Measurements from ENCODE around the gene POU2F3. TPM values are rescaled to one million over a fixed set of nuclear protein-coding genes. Genes with fewer than 3 reads are reported as not detected.

The POU2F3 gene
- polyA plus RNA-seq (2013, experiment 1 of 2) = 0.51 TPM
- polyA plus RNA-seq (2013, experiment 2 of 2) = 0.57 TPM

- Histone ChIP-seq H3K79me2 (ENCODE audit: control insufficient read depth, insufficient read depth, low read length) (no peaks in the 10 kb centered on the region), H3K27ac (ENCODE audit: low read depth, low read length) (no peak within 1 kb of the TSS), H3K56ac (ENCODE audit: low read length) (peak within 1 kb of the TSS; percentile 61), H3K23ac (ENCODE audit: low read length) (no peak within 1 kb of the TSS), H3K4me1 (ENCODE audit: control insufficient read depth, low read depth, low read length) (no peaks in the 10 kb centered on the region), H2BK15ac (replicated peaks; ENCODE audit: low read depth) (no peak within 1 kb of the TSS), H2BK120ac (ENCODE audit: low read depth, low read length) (no peak within 1 kb of the TSS), H3K79me1 (ENCODE audit: low read length) (no peaks in the 10 kb centered on the region), H4K5ac (ENCODE audit: low read length) (no peak within 1 kb of the TSS), H4K8ac (ENCODE audit: low read depth, low read length) (no peak within 1 kb of the TSS), H3K4ac (ENCODE audit: low read depth, low read length) (no peak within 1 kb of the TSS), H3K9ac (ENCODE audit: low read length) (no peak within 1 kb of the TSS), H2BK5ac (ENCODE audit: low read length) (no peak within 1 kb of the TSS), H3K27me3 (ENCODE audit: insufficient read depth, low read length, poor library complexity) (no peaks in the 10 kb centered on the region), H3K36me3 (ENCODE audit: control insufficient read depth, insufficient read depth, low read length) (no peaks in the 10 kb centered on the region), H3K4me3 (ENCODE audit: low read length) (no peak within 1 kb of the TSS), H3K4me2 (ENCODE audit: low read length) (peak within 1 kb of the TSS; percentile 57), H3K18ac (ENCODE audit: low read length) (no peak within 1 kb of the TSS), H2AK5ac (ENCODE audit: low read length) (no peak within 1 kb of the TSS)
- DNase-seq = peak; percentile 56
- no CpG with 5 or more reads among the region's 66 CpGs for WGBS (ENCODE audit: extremely low coverage, insufficient coverage, low lambda C conversion rate)
Observed at GRCh38 chr11:120239713-120240640, at the start of gene POU2F3. Gene POU2F3 (plus strand): TSS chr11:120240140. CDS start chr11:120240344, 204 bp downstream.

GRCh38 chr11:120191058-120191457 lies 48.9 kb upstream of the POU2F3 start:
- H3K79me2 ChIP-seq (ENCODE audit: control insufficient read depth, insufficient read depth, low read length) = no peaks in the 10 kb centered on the region
- WGBS (ENCODE audit: extremely low coverage, insufficient coverage, low lambda C conversion rate) = no CpG with 5 or more reads among the region's 4 CpGs

GRCh38 chr11:120192831-120193625 lies 46.9 kb upstream of the POU2F3 start:
- Histone ChIP-seq H3K4me3 (ENCODE audit: low read length) (no peak overlapping the region), H2AK5ac (ENCODE audit: low read length) (no peak overlapping the region), H3K9ac (ENCODE audit: low read length) (no peak overlapping the region), H3K79me2 (ENCODE audit: control insufficient read depth, insufficient read depth, low read length) (no peaks in the 10 kb centered on the region), H3K18ac (ENCODE audit: low read length) (no peak overlapping the region), H3K36me3 (ENCODE audit: control insufficient read depth, insufficient read depth, low read length) (no peaks in the 10 kb centered on the region), H2BK15ac (replicated peaks; ENCODE audit: low read depth) (no peak overlapping the region), H3K79me1 (ENCODE audit: low read length) (no peaks in the 10 kb centered on the region), H4K5ac (ENCODE audit: low read length) (no peak overlapping the region), H3K56ac (ENCODE audit: low read length) (no peak overlapping the region), H3K27me3 (ENCODE audit: insufficient read depth, low read length, poor library complexity) (no peaks in the 10 kb centered on the region), H3K23ac (ENCODE audit: low read length) (no peak overlapping the region), H3K4ac (ENCODE audit: low read depth, low read length) (no peak overlapping the region), H3K4me1 (ENCODE audit: control insufficient read depth, low read depth, low read length) (peaks cover 8% of the 10 kb centered on the region), H4K8ac (ENCODE audit: low read depth, low read length) (no peak overlapping the region), H3K27ac (ENCODE audit: low read depth, low read length) (no peak overlapping the region), H3K4me2 (ENCODE audit: low read length) (no peak overlapping the region), H2BK120ac (ENCODE audit: low read depth, low read length) (no peak overlapping the region), H2BK5ac (ENCODE audit: low read length) (no peak overlapping the region)
- no peak for DNase-seq
- no CpG with 5 or more reads among the region's 15 CpGs for whole genome bisulfite sequencing (ENCODE audit: extremely low coverage, insufficient coverage, low lambda C conversion rate)

More at GRCh38 chr11:120191058-120191457, 48.9 kb upstream of the POU2F3 start:
- Histone ChIP-seq H2BK5ac (ENCODE audit: low read length) (no peak overlapping the region), H3K4me3 (ENCODE audit: low read length) (no peak overlapping the region), H3K23ac (ENCODE audit: low read length) (no peak overlapping the region), H2AK5ac (ENCODE audit: low read length) (no peak overlapping the region), H2BK15ac (replicated peaks; ENCODE audit: low read depth) (no peak overlapping the region), H3K79me1 (ENCODE audit: low read length) (no peaks in the 10 kb centered on the region), H3K36me3 (ENCODE audit: control insufficient read depth, insufficient read depth, low read length) (no peaks in the 10 kb centered on the region), H3K18ac (ENCODE audit: low read length) (no peak overlapping the region), H3K4me1 (ENCODE audit: control insufficient read depth, low read depth, low read length) (no peaks in the 10 kb centered on the region), H2BK120ac (ENCODE audit: low read depth, low read length) (no peak overlapping the region), H3K56ac (ENCODE audit: low read length) (no peak overlapping the region), H4K8ac (ENCODE audit: low read depth, low read length) (no peak overlapping the region), H3K27me3 (ENCODE audit: insufficient read depth, low read length, poor library complexity) (no peaks in the 10 kb centered on the region), H3K4me2 (ENCODE audit: low read length) (no peak overlapping the region), H3K27ac (ENCODE audit: low read depth, low read length) (no peak overlapping the region), H3K9ac (ENCODE audit: low read length) (no peak overlapping the region), H4K5ac (ENCODE audit: low read length) (no peak overlapping the region), H3K4ac (ENCODE audit: low read depth, low read length) (no peak overlapping the region)
- DNase-seq = peak; percentile 55

GRCh38 chr11:120194166-120194565 lies 45.8 kb upstream of the POU2F3 start:
- no peak overlapping the region for H4K8ac ChIP-seq (ENCODE audit: low read depth, low read length)
- no peaks in the 10 kb centered on the region for H3K27me3 ChIP-seq (ENCODE audit: insufficient read depth, low read length, poor library complexity)

GRCh38 chr11:120195601-120196320 lies 44.2 kb upstream of the POU2F3 start:
- H3K23ac ChIP-seq (ENCODE audit: low read length) = no peak overlapping the region

More at GRCh38 chr11:120194166-120194565, 45.8 kb upstream of the POU2F3 start:
- Histone ChIP-seq H3K4me3 (ENCODE audit: low read length) (no peak overlapping the region), H3K79me2 (ENCODE audit: control insufficient read depth, insufficient read depth, low read length) (no peaks in the 10 kb centered on the region), H3K9ac (ENCODE audit: low read length) (no peak overlapping the region), H3K36me3 (ENCODE audit: control insufficient read depth, insufficient read depth, low read length) (no peaks in the 10 kb centered on the region), H2BK15ac (replicated peaks; ENCODE audit: low read depth) (no peak overlapping the region), H3K4me2 (ENCODE audit: low read length) (no peak overlapping the region), H2BK120ac (ENCODE audit: low read depth, low read length) (no peak overlapping the region), H3K27ac (ENCODE audit: low read depth, low read length) (no peak overlapping the region), H3K18ac (ENCODE audit: low read length) (no peak overlapping the region), H4K5ac (ENCODE audit: low read length) (no peak overlapping the region), H3K79me1 (ENCODE audit: low read length) (no peaks in the 10 kb centered on the region), H2BK5ac (ENCODE audit: low read length) (no peak overlapping the region), H3K56ac (ENCODE audit: low read length) (no peak overlapping the region), H3K23ac (ENCODE audit: low read length) (no peak overlapping the region), H2AK5ac (ENCODE audit: low read length) (no peak overlapping the region), H3K4ac (ENCODE audit: low read depth, low read length) (no peak overlapping the region), H3K4me1 (ENCODE audit: control insufficient read depth, low read depth, low read length) (peaks cover 8% of the 10 kb centered on the region)
- WGBS (ENCODE audit: extremely low coverage, insufficient coverage, low lambda C conversion rate) = no CpG with 5 or more reads among the region's 4 CpGs
- no peak for DNase-seq

More at GRCh38 chr11:120195601-120196320, 44.2 kb upstream of the POU2F3 start:
- Histone ChIP-seq H3K36me3 (ENCODE audit: control insufficient read depth, insufficient read depth, low read length) (no peaks in the 10 kb centered on the region), H3K79me2 (ENCODE audit: control insufficient read depth, insufficient read depth, low read length) (no peaks in the 10 kb centered on the region), H3K18ac (ENCODE audit: low read length) (no peak overlapping the region), H2BK5ac (ENCODE audit: low read length) (no peak overlapping the region), H3K4me1 (ENCODE audit: control insufficient read depth, low read depth, low read length) (peaks cover 8% of the 10 kb centered on the region), H3K4me2 (ENCODE audit: low read length) (no peak overlapping the region), H2BK120ac (ENCODE audit: low read depth, low read length) (no peak overlapping the region), H3K4ac (ENCODE audit: low read depth, low read length) (no peak overlapping the region), H3K4me3 (ENCODE audit: low read length) (no peak overlapping the region), H3K27me3 (ENCODE audit: insufficient read depth, low read length, poor library complexity) (no peaks in the 10 kb centered on the region), H2AK5ac (ENCODE audit: low read length) (no peak overlapping the region), H3K9ac (ENCODE audit: low read length) (no peak overlapping the region), H3K27ac (ENCODE audit: low read depth, low read length) (no peak overlapping the region), H3K56ac (ENCODE audit: low read length) (no peak overlapping the region), H2BK15ac (replicated peaks; ENCODE audit: low read depth) (no peak overlapping the region), H4K8ac (ENCODE audit: low read depth, low read length) (no peak overlapping the region), H4K5ac (ENCODE audit: low read length) (no peak overlapping the region), H3K79me1 (ENCODE audit: low read length) (no peaks in the 10 kb centered on the region)
- no peak for DNase-seq
- WGBS (ENCODE audit: extremely low coverage, insufficient coverage, low lambda C conversion rate) = no CpG with 5 or more reads among the region's 13 CpGs

Measured in mesendoderm (in vitro differentiated cells).